Uterus (tissue), 2 donors: ENCODE results near the gene PLAGL1.

Experiments used
- POLR2A ChIP-seq, 2 donors: fragments of 450-650 bp; IDR thresholded peaks; one replicate each; pipeline ENCODE4 v1.6.1; 2016; ENCODE audit warnings: antibody characterized with exemption in 2 of 2, mild to moderate bottlenecking in 1 of 2, moderate library complexity in 1 of 2
- TF ChIP-seq, protein P1 (sequence below), 4 experiments: fragments of 200-600 bp in 2 of 4; fragments of 450-650 bp in 2 of 4; sonication (generic) in 2 of 4; IDR thresholded peaks; one replicate each; pipeline ENCODE4 v1.5.1; 2016 to 2019; ENCODE audit warnings: antibody characterized with exemption in 4 of 4, mild to moderate bottlenecking in 2 of 4, moderate library complexity in 1 of 4

- TF ChIP-seq, protein P1, sequence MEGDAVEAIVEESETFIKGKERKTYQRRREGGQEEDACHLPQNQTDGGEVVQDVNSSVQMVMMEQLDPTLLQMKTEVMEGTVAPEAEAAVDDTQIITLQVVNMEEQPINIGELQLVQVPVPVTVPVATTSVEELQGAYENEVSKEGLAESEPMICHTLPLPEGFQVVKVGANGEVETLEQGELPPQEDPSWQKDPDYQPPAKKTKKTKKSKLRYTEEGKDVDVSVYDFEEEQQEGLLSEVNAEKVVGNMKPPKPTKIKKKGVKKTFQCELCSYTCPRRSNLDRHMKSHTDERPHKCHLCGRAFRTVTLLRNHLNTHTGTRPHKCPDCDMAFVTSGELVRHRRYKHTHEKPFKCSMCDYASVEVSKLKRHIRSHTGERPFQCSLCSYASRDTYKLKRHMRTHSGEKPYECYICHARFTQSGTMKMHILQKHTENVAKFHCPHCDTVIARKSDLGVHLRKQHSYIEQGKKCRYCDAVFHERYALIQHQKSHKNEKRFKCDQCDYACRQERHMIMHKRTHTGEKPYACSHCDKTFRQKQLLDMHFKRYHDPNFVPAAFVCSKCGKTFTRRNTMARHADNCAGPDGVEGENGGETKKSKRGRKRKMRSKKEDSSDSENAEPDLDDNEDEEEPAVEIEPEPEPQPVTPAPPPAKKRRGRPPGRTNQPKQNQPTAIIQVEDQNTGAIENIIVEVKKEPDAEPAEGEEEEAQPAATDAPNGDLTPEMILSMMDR (IDR thresholded peaks at IDR 0.05) = no peak
- TF ChIP-seq POLR2A (IDR thresholded peaks at IDR 0.05) = no peak
Measured at GRCh38 chr6:143950875-143951274, 57.2 kb downstream of the PLAGL1 start.
